CD4-positive, alpha-beta T cell (primary cell): ENCODE data around the gene SPART. TPM values are rescaled to one million over a fixed set of nuclear protein-coding genes. Genes with fewer than 3 reads are reported as not detected.

Experiments used
- ATAC-seq: fragments of 200-7000 bp; cut with Tn5 transposase; one replicate; pipeline ENCODE4 v1.10.0; 2022; ENCODE audit warnings: mild to moderate bottlenecking; ENCODE audit not compliant: poor library complexity
- CTCF ChIA-PET: fragments of 350-600 bp; sonication (Branson Sonifier 250); formaldehyde crosslinking; loops from one replicate; lab custom pipeline; 2021; ENCODE audit warnings: antibody characterized with exemption, inconsistent platforms; lab: Charles Lee
- POLR2A ChIA-PET: fragments of 350-600 bp; sonication (Branson Sonifier 250); formaldehyde crosslinking; loops from one replicate; lab custom pipeline; 2021; ENCODE audit warnings: antibody characterized with exemption, inconsistent platforms; lab: Charles Lee
- DNase-seq, 14 experiments: peaks; one replicate each; pipeline ENCODE4 v3.0.0-alpha.2; 2013 to 2020; ENCODE audit warnings: mixed read lengths in 2 of 14
- H3K27ac ChIP-seq, 2 donors: one replicate each; pipeline versions ENCODE4 v1.5.1 to v1.7.0; 2013; ENCODE audit warnings: low read length in 2 of 2, low read depth in 1 of 2, mild to moderate bottlenecking in 1 of 2
- H3K27me3 ChIP-seq, 2 experiments: 1 replicate in 1 of 2; 2 replicates in 1 of 2; pipeline versions ENCODE4 v1.6.1 to v1.7.0; 2013; ENCODE audit warnings: low read length in 2 of 2, control low read depth in 1 of 2, mild to moderate bottlenecking in 1 of 2, moderate library complexity in 1 of 2; ENCODE audit not compliant: insufficient read depth in 2 of 2, control insufficient read depth in 1 of 2
- H3K36me3 ChIP-seq: one replicate; pipeline ENCODE4 v1.6.1; 2013; ENCODE audit warnings: low read length, control low read depth; ENCODE audit not compliant: insufficient read depth
- H3K4me1 ChIP-seq: one replicate; pipeline ENCODE4 v1.6.1; 2013; ENCODE audit warnings: low read length, control low read depth; ENCODE audit not compliant: insufficient read depth
- H3K4me3 ChIP-seq: one replicate; pipeline ENCODE4 v1.5.1; 2013; ENCODE audit warnings: mild to moderate bottlenecking, low read length, moderate library complexity
- H3K9me3 ChIP-seq, 2 experiments: 1 replicate in 1 of 2; 2 replicates in 1 of 2; pipeline versions ENCODE4 v1.6.1 to v1.7.0; 2013; ENCODE audit warnings: low read length in 2 of 2, mild to moderate bottlenecking in 2 of 2, control low read depth in 1 of 2, moderate library complexity in 1 of 2; ENCODE audit not compliant: control insufficient read depth in 1 of 2, insufficient read depth in 1 of 2
- H3K27ac Mint-ChIP-seq: one replicate; pipeline ENCODE4 v1.8.0; 2020; ENCODE audit warnings: mixed read lengths
- H3K27me3 Mint-ChIP-seq: one replicate; pipeline ENCODE4 v1.8.0; 2021; ENCODE audit warnings: mixed read lengths
- H3K36me3 Mint-ChIP-seq: one replicate; pipeline ENCODE4 v1.8.0; 2021; ENCODE audit warnings: low read depth, mixed read lengths
- H3K4me1 Mint-ChIP-seq: one replicate; pipeline ENCODE4 v1.8.0; 2021; ENCODE audit warnings: low read depth, mixed read lengths
- H3K4me3 Mint-ChIP-seq: one replicate; pipeline ENCODE4 v1.8.0; 2020; ENCODE audit warnings: mild to moderate bottlenecking, mixed read lengths
- H3K9me3 Mint-ChIP-seq: one replicate; pipeline ENCODE4 v1.8.0; 2020; ENCODE audit warnings: mixed read lengths
- CTCF ChIP-seq: fragments of 200-600 bp; IDR thresholded peaks from one replicate; pipeline ENCODE4 v1.8.0; 2022; ENCODE audit warnings: antibody characterized with exemption, mild to moderate bottlenecking
- intact Hi-C, 2 experiments: fragments of 100-400 bp; cut with DNase I in 1 of 2; cut with micrococcal nuclease in 1 of 2; formaldehyde crosslinking; loops; one replicate each; pipeline versions ENCODE4 v1.15.1 to v1.9.0; 2023 to 2025; cut with DNase I, micrococcal nuclease
- total RNA-seq, 174 experiments: library from RNA in 2 of 174; stranded (reverse) in 2 of 174; gene quantifications; one replicate each; pipeline ENCODE4 v1.2.3 and lab custom pipeline; 2021 to 2026

The SPART gene
- total RNA-seq, 2 experiments from 2014 or later, result 22.0 to 22.9 TPM

GRCh38 chr13:36356058-36356457, 9.9 kb upstream of the SPART start:
- no peaks in the 10 kb centered on the region for H3K27me3 ChIP-seq
- Mint-ChIP-seq H3K4me1 (no peaks in the 10 kb centered on the region), H3K4me3 (no peak overlapping the region), H3K27me3 (peaks cover 10% of the 10 kb centered on the region), H3K27ac (no peak overlapping the region), H3K36me3 (no peaks in the 10 kb centered on the region), H3K9me3 (no peaks in the 10 kb centered on the region)
- H3K36me3 ChIP-seq, result no peaks in the 10 kb centered on the region
- H3K4me3 ChIP-seq, result no peak overlapping the region
- no peak overlapping the region for H3K27ac ChIP-seq
- CTCF ChIA-PET, result interaction anchor here (1.5 kb wide), 1 partner anchor 9 kb away, joined by 3 read pairs; no protein-coding TSS in a partner anchor
- DNase-seq (no peak), ATAC-seq (no peak)
- no peak for TF ChIP-seq CTCF
- intact Hi-C loops, result no loop called here
- no peaks in the 10 kb centered on the region for H3K4me1 ChIP-seq
- H3K9me3 ChIP-seq, result peaks cover 0 to 3% of the 10 kb centered on the region in 2 experiments
- POLR2A ChIA-PET, result no interaction called here

GRCh38 chr13:36355632-36356031, 9.4 kb upstream of the SPART start:
- H3K27me3 Mint-ChIP-seq, result peaks cover 6% of the 10 kb centered on the region

GRCh38 chr13:36354842-36355623, 8.8 kb upstream of the SPART start:
- Mint-ChIP-seq H3K4me3 (no peak overlapping the region), H3K27me3 (peaks cover under 1% of the 10 kb centered on the region), H3K9me3 (no peaks in the 10 kb centered on the region), H3K27ac (no peak overlapping the region), H3K36me3 (no peaks in the 10 kb centered on the region), H3K4me1 (no peaks in the 10 kb centered on the region)
- no peak for TF ChIP-seq CTCF
- POLR2A ChIA-PET, result no interaction called here
- Histone ChIP-seq H3K27me3 (no peaks in the 10 kb centered on the region), H3K4me3 (no peak overlapping the region), H3K9me3 (peaks cover 0 to 3% of the 10 kb centered on the region in 2 experiments), H3K36me3 (no peaks in the 10 kb centered on the region), H3K27ac (no peak overlapping the region), H3K4me1 (no peaks in the 10 kb centered on the region)
- intact Hi-C loops, result no loop called here
- DNase-seq (no peak), ATAC-seq (no peak)
- CTCF ChIA-PET, result interaction anchor here (1.5 kb wide), 1 partner anchor 8 kb away, joined by 3 read pairs; no protein-coding TSS in a partner anchor

More at GRCh38 chr13:36355632-36356031, 9.4 kb upstream of the SPART start:
- H3K4me3 Mint-ChIP-seq, result no peak overlapping the region
- H3K27ac Mint-ChIP-seq, result no peak overlapping the region
- H3K36me3 Mint-ChIP-seq, result no peaks in the 10 kb centered on the region
- intact Hi-C loops, result no loop called here
- H3K27me3 ChIP-seq, result no peaks in the 10 kb centered on the region
- TF ChIP-seq CTCF, result no peak
- H3K9me3 Mint-ChIP-seq, result no peaks in the 10 kb centered on the region
- no peak overlapping the region for H3K4me3 ChIP-seq
- H3K27ac ChIP-seq, result no peak overlapping the region
- H3K9me3 ChIP-seq, result peaks cover 0 to 3% of the 10 kb centered on the region in 2 experiments
- ATAC-seq (no peak), DNase-seq (no peak)
- no peaks in the 10 kb centered on the region for H3K4me1 ChIP-seq
- no peaks in the 10 kb centered on the region for H3K36me3 ChIP-seq
- ChIA-PET CTCF (interaction anchor here (1.5 kb wide), 1 partner anchor 9 kb away, joined by 3 read pairs; no protein-coding TSS in a partner anchor), POLR2A (no interaction called here)
- no peaks in the 10 kb centered on the region for H3K4me1 Mint-ChIP-seq
